ENCODE measurements around the gene TAOK1.

TAOK1 gene

DNA sequence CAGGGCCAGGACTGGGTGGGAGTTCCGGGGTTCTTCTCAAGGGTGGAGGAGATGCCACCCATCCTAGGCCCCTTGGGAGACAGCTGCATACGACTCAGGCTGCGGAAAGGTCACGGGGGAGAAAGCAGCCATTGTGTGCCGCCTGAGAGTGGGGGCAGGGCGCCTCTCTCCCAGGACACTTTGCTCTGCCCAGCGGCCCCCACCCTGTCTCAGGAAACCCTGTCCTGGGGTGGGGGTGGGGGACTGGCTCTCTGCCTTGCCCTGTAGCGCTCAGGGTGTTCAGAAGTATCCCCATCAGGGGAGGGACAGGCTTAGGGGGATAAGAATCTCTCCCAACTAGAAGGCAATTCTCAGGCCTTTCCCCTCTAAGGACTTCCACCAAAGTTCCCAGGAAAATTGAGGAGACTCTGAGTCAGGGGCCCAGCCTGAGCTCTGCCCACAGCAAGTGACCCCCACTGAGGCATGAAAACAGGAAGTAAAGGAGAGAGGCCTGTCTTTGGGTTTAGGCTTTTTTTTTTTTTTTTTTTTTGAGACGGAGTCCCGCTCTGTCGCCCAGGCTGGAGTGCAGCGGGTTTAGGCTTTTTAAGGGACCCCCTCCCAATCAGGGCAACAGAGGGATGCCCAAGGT lies 194.4 kb downstream of the TAOK1 start:
- no peak for DNase-seq
- H3K4me3 Mint-ChIP-seq: no peak overlapping the region
- peaks cover 43 to 46% of the 10 kb centered on the region in 2 donors for H3K4me1 Mint-ChIP-seq (ENCODE audit: low read depth in 2 of 2)
- no peaks in the 10 kb centered on the region for H3K9me3 Mint-ChIP-seq
- peaks cover 19% of the 10 kb centered on the region for H3K36me3 Mint-ChIP-seq (ENCODE audit: insufficient read depth)
- ATAC-seq (replicated peaks): no peak
- H3K27me3 Mint-ChIP-seq: no peaks in the 10 kb centered on the region
- H3K27ac Mint-ChIP-seq: peak overlapping the region; percentile 68 to 91

DNA sequence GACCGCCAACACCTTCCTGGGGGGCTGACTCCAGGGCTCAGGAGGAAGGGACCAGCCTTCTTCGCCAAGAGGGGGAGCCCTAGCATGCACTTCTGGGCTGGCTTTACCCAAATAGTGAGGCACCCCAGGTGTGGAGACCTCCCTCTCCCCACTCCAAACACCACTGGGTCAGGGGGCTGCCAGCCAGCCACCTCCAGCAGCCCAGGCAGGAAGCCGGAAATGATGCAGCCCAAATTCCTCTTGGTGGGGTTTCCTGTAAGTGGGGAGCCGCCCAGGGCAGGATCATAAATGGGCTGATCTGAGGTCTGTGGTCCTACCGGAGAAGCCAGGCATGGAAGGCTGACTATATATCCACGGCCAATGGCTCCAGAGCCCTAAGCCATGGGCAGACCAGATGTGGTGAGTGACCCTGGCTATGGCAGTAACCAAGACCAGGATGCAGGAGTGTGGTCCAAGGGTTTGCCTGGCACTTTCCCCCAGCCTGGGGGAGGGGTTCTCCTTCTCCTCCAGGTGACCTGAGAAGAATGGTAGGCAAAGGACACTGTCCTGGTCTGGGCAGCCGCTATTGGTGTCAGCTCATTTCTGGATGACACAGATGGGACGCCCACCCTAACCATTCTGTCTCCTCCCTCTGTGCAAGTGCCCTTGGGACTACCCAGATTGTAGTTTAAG lies 195.1 kb downstream of the TAOK1 start:
- no peak for DNase-seq
- peaks cover 14% of the 10 kb centered on the region for H3K36me3 Mint-ChIP-seq (ENCODE audit: insufficient read depth)
- no peaks in the 10 kb centered on the region for H3K9me3 Mint-ChIP-seq
- no peak for ATAC-seq (replicated peaks)
- no peaks in the 10 kb centered on the region for H3K27me3 Mint-ChIP-seq
- peaks cover 45 to 46% of the 10 kb centered on the region in 2 donors for H3K4me1 Mint-ChIP-seq (ENCODE audit: low read depth in 2 of 2)
- H3K27ac Mint-ChIP-seq: peak overlapping the region in 1 of 2 donors; percentile 51
- H3K4me3 Mint-ChIP-seq: no peak overlapping the region

DNA sequence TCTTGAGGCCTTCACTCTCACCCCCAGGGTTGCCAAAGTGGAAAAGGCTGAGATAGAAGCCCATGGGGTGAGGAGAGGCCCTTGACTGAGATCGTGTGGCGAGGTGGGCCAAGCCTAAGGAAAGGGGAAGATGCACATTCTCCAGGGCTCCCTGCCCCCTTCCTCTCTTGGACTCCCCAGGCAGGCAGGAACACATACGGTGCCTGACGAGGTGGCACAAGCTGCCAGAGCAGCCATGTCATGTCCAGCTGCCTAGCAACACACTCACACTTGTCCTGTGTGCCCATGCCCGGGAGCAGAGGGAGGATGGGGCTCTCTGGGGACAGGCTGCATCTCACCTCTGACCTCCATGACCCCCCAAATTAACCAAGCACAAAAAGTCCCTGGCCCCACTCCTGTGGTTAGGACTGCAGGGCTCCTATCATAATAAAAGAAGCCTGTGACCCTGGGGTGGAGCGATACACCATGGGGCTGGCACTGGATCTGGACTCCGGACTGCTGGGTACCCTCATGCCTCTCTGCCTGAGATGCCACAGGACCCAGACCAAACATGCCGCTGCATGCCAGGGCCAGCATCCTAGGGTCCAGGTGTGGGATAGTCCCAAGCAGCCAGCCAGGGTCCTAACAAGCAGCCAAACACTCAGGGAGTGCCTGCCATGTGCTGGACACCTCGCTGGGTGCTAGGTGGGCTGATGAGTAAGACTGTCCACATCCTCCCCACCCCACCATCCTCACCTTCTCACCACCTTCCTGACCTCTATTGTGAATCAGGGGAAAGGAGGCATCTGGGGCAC lies 196.7 kb downstream of the TAOK1 start:
- H3K4me3 Mint-ChIP-seq: peak overlapping the region; percentile 88 to 93
- no peaks in the 10 kb centered on the region for H3K9me3 Mint-ChIP-seq
- no peak for ATAC-seq (replicated peaks)
- no peaks in the 10 kb centered on the region for H3K27me3 Mint-ChIP-seq
- peak overlapping the region in 1 of 2 donors; percentile 89 for H3K27ac Mint-ChIP-seq
- DNase-seq: no peak
- peaks cover 13% of the 10 kb centered on the region for H3K36me3 Mint-ChIP-seq (ENCODE audit: insufficient read depth)
- H3K4me1 Mint-ChIP-seq (ENCODE audit: low read depth in 2 of 2): peaks cover 45 to 57% of the 10 kb centered on the region in 2 donors

DNA sequence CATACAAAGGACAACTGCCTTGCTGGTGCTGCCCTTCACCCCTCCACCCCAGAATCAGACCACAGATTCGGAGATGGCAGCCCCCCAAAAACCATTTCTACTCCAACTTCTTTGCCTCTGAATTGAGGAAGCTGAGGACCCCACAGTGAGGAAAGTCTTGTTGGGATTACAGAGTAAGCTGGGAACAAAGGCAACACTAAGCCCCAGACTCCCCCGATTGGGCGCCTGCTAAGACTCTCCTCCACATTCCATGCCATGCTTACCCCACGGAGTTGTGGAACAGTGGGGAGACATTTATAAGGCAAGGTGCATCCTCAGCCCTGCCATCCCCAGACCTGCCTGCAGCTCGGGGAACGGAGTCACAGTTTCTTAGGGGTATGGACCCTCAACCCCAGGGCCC lies 197.4 kb downstream of the TAOK1 start:
- Mint-ChIP-seq H3K4me3 (peak overlapping the region; percentile 88 to 93), H3K27ac (peak overlapping the region; percentile 86 to 89), H3K4me1 (ENCODE audit: low read depth in 2 of 2) (peaks cover 45 to 59% of the 10 kb centered on the region in 2 donors), H3K9me3 (no peaks in the 10 kb centered on the region), H3K36me3 (ENCODE audit: insufficient read depth) (peaks cover 8% of the 10 kb centered on the region), H3K27me3 (no peaks in the 10 kb centered on the region)
- ATAC-seq (replicated peaks) (no peak), DNase-seq (no peak)

GRCh38 chr17:29588017-29588561 lies 197.9 kb downstream of the TAOK1 start:
- peak overlapping the region; percentile 88 to 93 for H3K4me3 Mint-ChIP-seq
- H3K9me3 Mint-ChIP-seq: no peaks in the 10 kb centered on the region
- ATAC-seq (replicated peaks) (no peak), DNase-seq (no peak)
- peaks cover 8% of the 10 kb centered on the region for H3K36me3 Mint-ChIP-seq (ENCODE audit: insufficient read depth)
- H3K4me1 Mint-ChIP-seq (ENCODE audit: low read depth in 2 of 2): peaks cover 45 to 60% of the 10 kb centered on the region in 2 donors
- H3K27me3 Mint-ChIP-seq: no peaks in the 10 kb centered on the region
- peak overlapping the region; percentile 86 to 89 for H3K27ac Mint-ChIP-seq

DNA sequence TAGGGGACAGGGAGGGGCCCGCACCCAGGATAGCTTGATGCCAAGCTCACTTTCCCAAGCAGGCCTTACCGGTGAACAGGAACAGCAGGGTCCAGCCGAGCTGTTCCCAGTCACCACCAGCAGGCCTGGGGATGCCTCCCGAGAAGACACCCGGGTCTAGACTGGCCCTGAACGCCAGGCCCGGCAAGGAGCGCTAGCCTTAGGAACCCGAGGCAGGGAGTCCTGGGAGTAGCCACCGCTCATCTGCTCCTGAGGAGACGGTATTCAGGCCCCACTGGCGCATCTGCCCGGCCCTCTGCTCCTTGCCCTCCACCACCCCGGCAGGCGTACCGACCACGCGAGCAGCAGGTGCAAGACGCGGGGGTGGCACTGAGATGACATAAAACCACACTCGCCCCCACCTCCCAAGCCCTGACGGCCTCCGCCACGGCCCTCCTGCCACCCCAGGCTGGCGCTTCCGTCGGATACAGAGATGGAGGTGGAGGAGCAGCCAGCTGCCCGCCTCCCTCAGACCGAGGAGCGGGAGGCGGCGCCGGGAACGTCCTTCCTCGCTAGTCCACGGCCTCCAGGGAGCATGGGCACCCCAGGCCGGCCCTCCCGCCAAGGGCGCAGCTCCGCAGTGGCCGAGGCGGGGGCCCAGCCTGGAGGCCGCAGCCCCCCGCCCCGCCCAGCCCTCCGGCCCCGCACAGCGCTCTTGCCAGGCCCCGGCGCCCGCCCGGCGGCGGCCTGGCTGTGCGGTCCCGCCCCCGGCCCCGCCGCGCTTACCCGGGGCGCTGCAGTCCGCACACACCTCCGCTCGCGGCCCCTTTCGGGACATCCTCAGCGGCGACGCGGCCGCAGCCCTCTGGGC lies 198.6 kb downstream of the TAOK1 start:
- H3K4me3 Mint-ChIP-seq: peak overlapping the region; percentile 88 to 93
- H3K27me3 Mint-ChIP-seq: no peaks in the 10 kb centered on the region
- peaks cover 47 to 62% of the 10 kb centered on the region in 2 donors for H3K4me1 Mint-ChIP-seq (ENCODE audit: low read depth in 2 of 2)
- peaks cover 8% of the 10 kb centered on the region for H3K36me3 Mint-ChIP-seq (ENCODE audit: insufficient read depth)
- DNase-seq: peak; percentile 53 to 66 (median 62)
- ATAC-seq (replicated peaks): peak; percentile 56
- H3K9me3 Mint-ChIP-seq: no peaks in the 10 kb centered on the region
- H3K27ac Mint-ChIP-seq: peak overlapping the region; percentile 86 to 89

GRCh38 chr17:29589524-29590410 lies 199.6 kb downstream of the TAOK1 start, which contains the start of gene GIT1:
TSS of gene GIT1 (minus strand) at chr17:29589648. CDS start at chr17:29589378, 270 bp downstream.
- peak; percentile 74 to 84 (median 77) for DNase-seq
- peak; percentile 77 for ATAC-seq (replicated peaks)
- Mint-ChIP-seq H3K36me3 (ENCODE audit: insufficient read depth) (peaks cover 8% of the 10 kb centered on the region), H3K9me3 (no peaks in the 10 kb centered on the region), H3K4me1 (ENCODE audit: low read depth in 2 of 2) (peaks cover 41 to 60% of the 10 kb centered on the region in 2 donors), H3K4me3 (peak within 1 kb of the TSS; percentile 88 to 93), H3K27ac (peak within 1 kb of the TSS; percentile 86 to 89), H3K27me3 (no peaks in the 10 kb centered on the region)

DNA sequence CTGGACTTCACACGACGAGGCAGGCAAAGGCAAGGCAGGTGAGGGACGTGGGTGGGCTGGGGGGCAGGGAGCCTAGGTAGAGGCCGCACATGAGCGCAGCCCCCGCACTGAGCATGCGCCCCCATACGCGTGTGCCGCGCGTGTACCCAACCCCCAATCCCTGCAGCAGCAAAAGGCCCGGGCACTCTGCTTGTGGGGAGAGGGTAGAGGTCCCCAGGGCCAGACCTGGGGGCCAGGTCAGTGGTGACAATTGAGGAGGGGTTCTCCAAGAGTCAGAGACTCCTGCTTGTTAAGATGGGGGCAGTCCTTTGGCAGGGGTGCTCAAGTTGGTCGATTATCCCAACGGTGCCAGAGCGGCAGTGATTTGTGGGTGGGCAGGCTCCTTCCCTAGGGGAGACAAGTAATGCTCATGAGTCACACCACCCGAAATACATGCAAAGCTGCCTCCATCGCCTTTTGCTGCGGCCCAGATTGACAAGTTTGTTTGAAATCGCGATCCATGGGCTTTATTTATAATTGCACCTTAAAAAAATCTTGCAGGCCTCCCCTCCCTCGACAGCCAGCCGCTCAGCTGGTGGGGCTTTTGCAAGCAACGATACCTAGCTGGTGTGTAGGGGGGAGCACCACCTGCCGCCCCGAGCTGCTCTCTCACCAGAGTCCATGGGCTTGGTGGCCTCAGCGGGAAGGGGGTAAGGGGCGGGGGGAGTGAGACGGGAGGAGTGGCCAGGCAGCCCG lies 200.4 kb downstream of the TAOK1 start:
- Mint-ChIP-seq H3K27ac (peak overlapping the region in 1 of 2 donors; percentile 55), H3K4me3 (peak overlapping the region; percentile 79 to 80), H3K4me1 (ENCODE audit: low read depth in 2 of 2) (peaks cover 40 to 54% of the 10 kb centered on the region in 2 donors), H3K9me3 (no peaks in the 10 kb centered on the region), H3K27me3 (no peaks in the 10 kb centered on the region), H3K36me3 (ENCODE audit: insufficient read depth) (peaks cover 8% of the 10 kb centered on the region)
- no peak for DNase-seq
- ATAC-seq (replicated peaks): no peak

- DNase-seq (no peak), ATAC-seq (replicated peaks) (no peak)
- Mint-ChIP-seq H3K36me3 (ENCODE audit: insufficient read depth) (peaks cover 4% of the 10 kb centered on the region), H3K4me1 (ENCODE audit: low read depth in 2 of 2) (peaks cover 33 to 51% of the 10 kb centered on the region in 2 donors), H3K27me3 (no peaks in the 10 kb centered on the region), H3K4me3 (peak overlapping the region; percentile 79 to 80), H3K27ac (no peak overlapping the region), H3K9me3 (no peaks in the 10 kb centered on the region)
These were observed 201.1 kb downstream of the TAOK1 start for GRCh38 chr17:29591146-29591736.

- ATAC-seq (replicated peaks): peak; percentile 29
- H3K9me3 Mint-ChIP-seq: no peaks in the 10 kb centered on the region
- peaks cover 4% of the 10 kb centered on the region for H3K36me3 Mint-ChIP-seq (ENCODE audit: insufficient read depth)
- no peak overlapping the region for H3K27ac Mint-ChIP-seq
- peaks cover 27 to 46% of the 10 kb centered on the region in 2 donors for H3K4me1 Mint-ChIP-seq (ENCODE audit: low read depth in 2 of 2)
- H3K27me3 Mint-ChIP-seq: no peaks in the 10 kb centered on the region
- H3K4me3 Mint-ChIP-seq: peak overlapping the region; percentile 79 to 80
- DNase-seq: peak; percentile 67 to 75 (median 71)
These were observed 201.8 kb downstream of the TAOK1 start for GRCh38 chr17:29591737-29592608.

Data from effector memory CD8-positive, alpha-beta T cell (primary cell).